Activated naive CD4-positive, alpha-beta T cell (primary cell): ENCODE results near the gene ISM1.

Source experiments
- DNase-seq, 4 experiments: peaks; one replicate each; lab custom pipeline; 2025; lab: John Stamatoyannopoulos, UW

The ISM1 gene

GRCh38 chr20:13313201-13313600 lies 92.1 kb downstream of the ISM1 start:
- DNase-seq: no peak

GRCh38 chr20:13317439-13317838 lies 96.4 kb downstream of the ISM1 start:
- DNase-seq: no peak

- DNase-seq: no peak
These were observed 97.9 kb downstream of the ISM1 start for GRCh38 chr20:13318871-13319521.

- DNase-seq: no peak
These were observed 99.6 kb downstream of the ISM1 start for GRCh38 chr20:13320702-13321101.

GRCh38 chr20:13321416-13321815 lies 100.3 kb downstream of the ISM1 start:
- no peak for DNase-seq

GRCh38 chr20:13322198-13322597 lies 101.1 kb downstream of the ISM1 start:
- no peak for DNase-seq

GRCh38 chr20:13322621-13323020 lies 101.5 kb downstream of the ISM1 start:
- DNase-seq: no peak

GRCh38 chr20:13325033-13325432 lies 104.0 kb downstream of the ISM1 start:
- no peak for DNase-seq

- no peak for DNase-seq
These were observed 104.8 kb downstream of the ISM1 start for GRCh38 chr20:13325796-13326340.

GRCh38 chr20:13331536-13331935 lies 110.5 kb downstream of the ISM1 start:
- no peak for DNase-seq

- DNase-seq: no peak
These were observed 112.0 kb downstream of the ISM1 start for GRCh38 chr20:13333036-13333435.

GRCh38 chr20:13333793-13334192 lies 112.7 kb downstream of the ISM1 start:
- DNase-seq: no peak

- DNase-seq: no peak
These were observed 115.4 kb downstream of the ISM1 start for GRCh38 chr20:13336308-13337089.

- DNase-seq: no peak
These were observed 116.2 kb downstream of the ISM1 start for GRCh38 chr20:13337090-13337784.

GRCh38 chr20:13338097-13338661 lies 117.1 kb downstream of the ISM1 start:
- no peak for DNase-seq

GRCh38 chr20:13338999-13339411 lies 117.9 kb downstream of the ISM1 start:
- no peak for DNase-seq

GRCh38 chr20:13340088-13340487 lies 119.0 kb downstream of the ISM1 start:
- no peak for DNase-seq

GRCh38 chr20:13341737-13342393 lies 120.8 kb downstream of the ISM1 start:
- no peak for DNase-seq

GRCh38 chr20:13342469-13343242 lies 121.6 kb downstream of the ISM1 start:
- no peak for DNase-seq

- no peak for DNase-seq
These were observed 123.6 kb downstream of the ISM1 start for GRCh38 chr20:13344671-13345070.
